Spleen (tissue), 11 donors: ENCODE data around the gene CHCHD6. TPM values are rescaled to one million over a fixed set of nuclear protein-coding genes. Genes with fewer than 3 reads are reported as not detected.
A peak's percentile ranks its signal among the peaks of the same experiment; 100 is the strongest.

ENCODE experiments used
- DNase-seq: peaks from one replicate; pipeline ENCODE4 v3.0.0-alpha.2; 2020
- H3K27ac ChIP-seq, 8 donors: fragments of 200-600 bp; sonication (generic) in 7 of 8; 1 replicate in 4 of 8; 2 replicates in 4 of 8; pipeline versions ENCODE4 v1.5.0 to v1.8.0; 2016 to 2021; ENCODE audit warnings: inconsistent platforms in 4 of 8, mild to moderate bottlenecking in 4 of 8, moderate library complexity in 1 of 8
- H3K27me3 ChIP-seq, 7 donors: fragments of 200-600 bp; sonication (generic) in 6 of 7; replicated peaks in 1 of 7; 1 replicate in 4 of 7; 2 replicates in 3 of 7; pipeline versions ENCODE4 v1.5.0 to v1.8.0; 2016 to 2021; ENCODE audit warnings: inconsistent platforms in 3 of 7, mild to moderate bottlenecking in 1 of 7
- H3K36me3 ChIP-seq, 6 donors: fragments of 200-600 bp; sonication (generic) in 5 of 6; 1 replicate in 4 of 6; 2 replicates in 2 of 6; pipeline versions ENCODE4 v1.5.0 to v1.8.0; 2016 to 2021; ENCODE audit warnings: inconsistent platforms in 2 of 6
- H3K4me1 ChIP-seq, 6 donors: fragments of 200-600 bp; sonication (generic) in 5 of 6; 1 replicate in 3 of 6; 2 replicates in 3 of 6; pipeline versions ENCODE4 v1.5.0 to v1.8.0; 2016 to 2021; ENCODE audit warnings: inconsistent platforms in 3 of 6
- H3K4me3 ChIP-seq, 8 donors: fragments of 200-600 bp; sonication (generic) in 7 of 8; 1 replicate in 4 of 8; 2 replicates in 4 of 8; pipeline versions ENCODE4 v1.5.0 to v1.8.0; 2016 to 2021; ENCODE audit warnings: inconsistent platforms in 4 of 8, mild to moderate bottlenecking in 4 of 8, moderate library complexity in 2 of 8
- H3K9me3 ChIP-seq, 8 donors: fragments of 200-600 bp; sonication (generic) in 7 of 8; 1 replicate in 4 of 8; 2 replicates in 4 of 8; pipeline versions ENCODE4 v1.5.0 to v1.8.0; 2016 to 2021; ENCODE audit warnings: inconsistent platforms in 4 of 8
- CTCF ChIP-seq, 11 experiments: fragments of 200-600 bp in 7 of 11; fragments of 450-650 bp in 4 of 11; sonication (generic) in 4 of 11; IDR thresholded peaks in 8 of 11; conservative IDR thresholded peaks in 3 of 11; 1 replicate in 7 of 11; 2 replicates in 4 of 11; pipeline versions ENCODE4 v1.4.0 to v1.8.0; 2016 to 2021; ENCODE audit warnings: antibody characterized with exemption in 11 of 11, inconsistent platforms in 4 of 11, mild to moderate bottlenecking in 1 of 11
- POLR2A ChIP-seq, 3 donors: fragments of 450-650 bp; IDR thresholded peaks; one replicate each; pipeline ENCODE4 v1.5.1; 2017; ENCODE audit warnings: antibody characterized with exemption in 3 of 3, mild to moderate bottlenecking in 1 of 3
- POLR2AphosphoS5 ChIP-seq, 3 donors: sonication (generic); formaldehyde crosslinking; IDR thresholded peaks; one replicate each; pipeline ENCODE4 v1.5.1; 2017; ENCODE audit warnings: antibody characterized with exemption in 3 of 3
- WGBS, 5 donors: extraction: QIAGEN DNeasy Blood & Tissue Kit in 3 of 5; methylation state at CpG; one replicate each; pipeline versions ENCODE4 v1.1.5 to v1.1.7; 2013 to 2018; 5-methylcytosine and 5-hydroxymethylcytosine counted together
- intact Hi-C: fragments of 100-400 bp; cut with DNase I; formaldehyde crosslinking; loops from one replicate; pipeline ENCODE4 v1.15.0; 2023; ENCODE audit warnings: low total_unique reads
- polyA plus RNA-seq, 3 donors: library from polyadenylated mRNA; stranded (reverse); fragments of 200-250 nt; gene quantifications; one replicate each; pipeline ENCODE4 v1.2.1, GENCODE V29; 2013
- total RNA-seq, 7 donors: library from RNA; depleted of rRNA in 3 of 7; stranded (reverse); fragments of >200 nt in 3 of 7; fragmentation: NEBNext Ultra II Directional in 4 of 7; extraction: Animal tissue kit (Norgen Biotek cat#: 25700) in 4 of 7; gene quantifications; one replicate each; pipeline versions ENCODE4 v1.1.0 to v1.2.1, GENCODE V29; 2016 to 2021
- donor health status: healthy with polysubstance abuse.
- donor health status: DM: no; HTN: no; CAD: no; lungs with moderate emphysema.
- donor health status: DM: no; HTN: no; CAD: no.
- donor health status: Bipolar disorder and iron deficiency.
- donor health status: healthy.
- donor health status: DM: no; HTN: no; CAD: no.
- donor health status: DM: yes; HTN: yes; CAD: no.

Gene CHCHD6
- total and polyA plus RNA-seq, 10 donors: 6.3 to 39.1 (median 11.8) TPM

DNA sequence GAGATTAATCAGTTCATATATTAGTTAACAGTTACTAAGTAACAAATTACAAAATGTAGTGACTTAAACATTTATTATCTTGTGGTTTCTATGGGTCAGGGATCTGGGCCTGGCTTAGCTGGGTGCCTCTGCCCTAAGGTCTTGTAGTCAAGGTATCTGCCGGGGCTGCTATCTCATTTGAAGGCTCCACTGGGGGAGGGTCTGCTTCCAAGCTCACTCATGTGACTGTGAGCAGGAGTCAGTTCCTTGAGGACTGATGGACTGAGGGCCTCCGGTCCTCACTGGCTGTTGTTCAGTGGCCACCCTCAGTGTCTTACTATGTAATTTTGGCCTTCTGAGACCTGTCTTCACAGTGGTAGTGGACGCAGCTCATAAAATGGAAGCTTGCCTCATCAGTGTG lies 143.0 kb downstream of the CHCHD6 start:
- H3K4me3 ChIP-seq: no peak overlapping the region
- DNase-seq: no peak
- no peaks in the 10 kb centered on the region for H3K36me3 ChIP-seq
- WGBS, 5 donors: 94 to 98% (median 97%) methylated on average over 3 of the region's 3 CpGs
- no peaks in the 10 kb centered on the region for H3K27me3 ChIP-seq
- intact Hi-C loops: no loop called here
- no peak overlapping the region for H3K27ac ChIP-seq
- H3K9me3 ChIP-seq: no peaks in the 10 kb centered on the region
- TF ChIP-seq CTCF (IDR thresholded peaks at IDR 0.05 in 8 of 11, conservative IDR thresholded peaks at IDR 0.05 in 3 of 11) (no peak), POLR2A (IDR thresholded peaks at IDR 0.05) (no peak), POLR2AphosphoS5 (IDR thresholded peaks at IDR 0.05) (no peak)
- peaks cover 0 to 7% (median 0%) of the 10 kb centered on the region in 6 donors for H3K4me1 ChIP-seq

GRCh38 chr3:126848991-126849390 lies 145.0 kb downstream of the CHCHD6 start:
- Histone ChIP-seq H3K36me3 (peaks cover 0 to 6% (median 0%) of the 10 kb centered on the region in 6 donors), H3K4me3 (no peak overlapping the region), H3K9me3 (no peaks in the 10 kb centered on the region), H3K27ac (no peak overlapping the region), H3K27me3 (no peaks in the 10 kb centered on the region), H3K4me1 (peaks cover 0 to 15% (median 0%) of the 10 kb centered on the region in 6 donors)
- intact Hi-C loops: no loop called here
- WGBS, 5 donors: 92 to 96% (median 94%) methylated on average over 4 to 6 of the region's 6 CpGs
- DNase-seq: peak; percentile 40
- TF ChIP-seq POLR2AphosphoS5 (IDR thresholded peaks at IDR 0.05) (no peak), POLR2A (IDR thresholded peaks at IDR 0.05) (no peak), CTCF (IDR thresholded peaks at IDR 0.05 in 8 of 11, conservative IDR thresholded peaks at IDR 0.05 in 3 of 11) (no peak)

GRCh38 chr3:126849768-126850167 lies 145.7 kb downstream of the CHCHD6 start:
- Histone ChIP-seq H3K9me3 (no peaks in the 10 kb centered on the region), H3K36me3 (peaks cover 0 to 6% (median 0%) of the 10 kb centered on the region in 6 donors), H3K4me3 (no peak overlapping the region), H3K27me3 (no peaks in the 10 kb centered on the region), H3K27ac (no peak overlapping the region), H3K4me1 (peaks cover 0 to 17% (median 0%) of the 10 kb centered on the region in 6 donors)
- peak; percentile 19 for DNase-seq
- TF ChIP-seq POLR2A (IDR thresholded peaks at IDR 0.05) (no peak), POLR2AphosphoS5 (IDR thresholded peaks at IDR 0.05) (no peak), CTCF (IDR thresholded peaks at IDR 0.05 in 8 of 11, conservative IDR thresholded peaks at IDR 0.05 in 3 of 11) (no peak)
- WGBS, 5 donors: 94 to 98% (median 95%) methylated on average over 6 of the region's 6 CpGs
- intact Hi-C loops: no loop called here

GRCh38 chr3:126850370-126851085 lies 146.5 kb downstream of the CHCHD6 start:
- WGBS, 5 donors: 82 to 93% (median 87%) methylated on average over 10 of the region's 10 CpGs
- TF ChIP-seq POLR2A (IDR thresholded peaks at IDR 0.05) (no peak), CTCF (IDR thresholded peaks at IDR 0.05 in 8 of 11, conservative IDR thresholded peaks at IDR 0.05 in 3 of 11) (no peak), POLR2AphosphoS5 (IDR thresholded peaks at IDR 0.05) (no peak)
- Histone ChIP-seq H3K4me3 (no peak overlapping the region), H3K4me1 (peaks cover 0 to 17% (median 0%) of the 10 kb centered on the region in 6 donors), H3K27ac (no peak overlapping the region), H3K36me3 (peaks cover 0 to 6% (median 0%) of the 10 kb centered on the region in 6 donors), H3K9me3 (no peaks in the 10 kb centered on the region), H3K27me3 (no peaks in the 10 kb centered on the region)
- intact Hi-C loops: no loop called here
- peak; percentile 37 for DNase-seq
